Peyer's patch (tissue), 4 donors: Measurements from ENCODE around the gene CFAP141. TPM values are rescaled to one million over a fixed set of nuclear protein-coding genes. Genes with fewer than 3 reads are reported as not detected.

Experiments used
- DNase-seq, 3 donors: peaks; one replicate each; pipeline ENCODE4 v3.0.0-alpha.2; 2017 to 2019
- H3K27ac ChIP-seq, 4 donors: fragments of 200-600 bp; sonication (generic); one replicate each; pipeline ENCODE4 v1.5.1; 2016 to 2019
- H3K27me3 ChIP-seq, 2 donors: fragments of 200-600 bp; sonication (generic); one replicate each; pipeline ENCODE4 v1.5.1; 2019
- H3K36me3 ChIP-seq, 3 donors: fragments of 200-600 bp; sonication (generic); one replicate each; pipeline ENCODE4 v1.5.1; 2016 to 2019
- H3K4me1 ChIP-seq, 4 donors: fragments of 200-600 bp; sonication (generic); one replicate each; pipeline ENCODE4 v1.5.1; 2016 to 2019
- H3K4me3 ChIP-seq, 4 donors: fragments of 200-600 bp; sonication (generic); 1 replicate in 3 of 4; 2 replicates in 1 of 4; pipeline ENCODE4 v1.5.1; 2016 to 2019; ENCODE audit warnings: mild to moderate bottlenecking in 1 of 4
- H3K9me3 ChIP-seq, 4 donors: fragments of 200-600 bp; sonication (generic); one replicate each; pipeline ENCODE4 v1.5.1; 2016 to 2019; ENCODE audit warnings: mild to moderate bottlenecking in 1 of 4
- POLR2A ChIP-seq, 2 donors: fragments of 450-650 bp; IDR thresholded peaks; one replicate each; pipeline ENCODE4 v1.5.1; 2017; ENCODE audit warnings: antibody characterized with exemption in 2 of 2, mild to moderate bottlenecking in 2 of 2, moderate library complexity in 2 of 2
- total RNA-seq, 4 donors: library from RNA; depleted of rRNA; stranded (reverse); fragments of >200 nt; gene quantifications; one replicate each; pipeline ENCODE4 v1.1.0, GENCODE V29; 2016
- TF ChIP-seq, protein P1 (sequence below), 6 experiments: fragments of 450-650 bp in 4 of 6; fragments of 200-600 bp in 2 of 6; sonication (generic) in 1 of 6; IDR thresholded peaks; one replicate each; pipeline ENCODE4 v1.5.1; 2017 to 2019; ENCODE audit warnings: antibody characterized with exemption in 6 of 6, mild to moderate bottlenecking in 3 of 6, moderate library complexity in 1 of 6

Gene CFAP141
- total RNA-seq, 4 donors from 2014 or later = not detected

DNA sequence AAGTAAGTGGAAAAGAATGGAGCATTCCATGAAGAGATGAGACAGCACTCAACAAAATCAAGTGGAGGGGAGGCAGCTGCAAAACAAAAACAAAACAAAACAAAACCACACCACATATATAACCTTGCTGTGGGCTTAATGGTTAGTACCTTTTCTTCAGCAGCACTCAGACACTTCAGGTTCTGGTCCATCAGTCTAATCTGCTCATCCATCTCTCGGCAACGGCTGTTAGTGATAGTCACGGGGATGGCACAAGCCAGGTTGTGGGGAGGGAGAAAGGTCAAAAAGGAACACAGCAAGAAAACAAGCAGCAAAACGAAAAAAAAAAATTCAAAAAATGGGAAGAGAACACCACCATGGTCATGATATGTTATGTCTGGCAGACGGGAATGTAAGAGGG, 34.3 kb downstream of the CFAP141 start:
- Histone ChIP-seq H3K9me3 (no peaks in the 10 kb centered on the region), H3K27me3 (no peaks in the 10 kb centered on the region), H3K4me3 (no peak overlapping the region), H3K27ac (no peak overlapping the region), H3K4me1 (peaks cover 0 to 15% (median 0%) of the 10 kb centered on the region in 4 donors), H3K36me3 (peaks cover 0 to 88% (median 0%) of the 10 kb centered on the region in 3 donors)
- DNase-seq = no peak
- TF ChIP-seq, protein P1, sequence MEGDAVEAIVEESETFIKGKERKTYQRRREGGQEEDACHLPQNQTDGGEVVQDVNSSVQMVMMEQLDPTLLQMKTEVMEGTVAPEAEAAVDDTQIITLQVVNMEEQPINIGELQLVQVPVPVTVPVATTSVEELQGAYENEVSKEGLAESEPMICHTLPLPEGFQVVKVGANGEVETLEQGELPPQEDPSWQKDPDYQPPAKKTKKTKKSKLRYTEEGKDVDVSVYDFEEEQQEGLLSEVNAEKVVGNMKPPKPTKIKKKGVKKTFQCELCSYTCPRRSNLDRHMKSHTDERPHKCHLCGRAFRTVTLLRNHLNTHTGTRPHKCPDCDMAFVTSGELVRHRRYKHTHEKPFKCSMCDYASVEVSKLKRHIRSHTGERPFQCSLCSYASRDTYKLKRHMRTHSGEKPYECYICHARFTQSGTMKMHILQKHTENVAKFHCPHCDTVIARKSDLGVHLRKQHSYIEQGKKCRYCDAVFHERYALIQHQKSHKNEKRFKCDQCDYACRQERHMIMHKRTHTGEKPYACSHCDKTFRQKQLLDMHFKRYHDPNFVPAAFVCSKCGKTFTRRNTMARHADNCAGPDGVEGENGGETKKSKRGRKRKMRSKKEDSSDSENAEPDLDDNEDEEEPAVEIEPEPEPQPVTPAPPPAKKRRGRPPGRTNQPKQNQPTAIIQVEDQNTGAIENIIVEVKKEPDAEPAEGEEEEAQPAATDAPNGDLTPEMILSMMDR (IDR thresholded peaks at IDR 0.05) = no peak
- TF ChIP-seq POLR2A (IDR thresholded peaks at IDR 0.05) = no peak

DNA sequence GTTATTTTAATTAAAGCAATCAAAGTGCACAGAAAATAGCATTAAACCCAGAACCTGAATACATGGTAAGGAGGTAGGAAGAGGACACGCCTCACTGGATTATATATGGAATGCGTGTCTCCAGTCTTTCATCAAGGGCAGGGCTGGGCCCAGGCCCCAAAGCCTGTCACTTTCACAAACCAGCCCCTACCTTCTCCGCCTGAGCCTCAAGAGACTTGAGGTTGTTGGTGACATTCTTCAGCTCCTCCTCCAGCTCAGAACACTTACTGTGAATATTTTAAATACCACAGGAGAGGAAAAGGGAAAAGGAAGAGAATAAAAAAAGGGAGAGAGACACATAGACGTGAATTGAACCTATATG, 34.9 kb downstream of the CFAP141 start:
- Histone ChIP-seq H3K36me3 (peaks cover 0 to 95% (median 0%) of the 10 kb centered on the region in 3 donors), H3K27ac (no peak overlapping the region), H3K27me3 (no peaks in the 10 kb centered on the region), H3K9me3 (no peaks in the 10 kb centered on the region), H3K4me3 (no peak overlapping the region), H3K4me1 (peaks cover 0 to 10% (median 0%) of the 10 kb centered on the region in 4 donors)
- no peak for DNase-seq
- no peak for TF ChIP-seq POLR2A (IDR thresholded peaks at IDR 0.05)
- TF ChIP-seq, protein P1 (IDR thresholded peaks at IDR 0.05) = no peak

DNA sequence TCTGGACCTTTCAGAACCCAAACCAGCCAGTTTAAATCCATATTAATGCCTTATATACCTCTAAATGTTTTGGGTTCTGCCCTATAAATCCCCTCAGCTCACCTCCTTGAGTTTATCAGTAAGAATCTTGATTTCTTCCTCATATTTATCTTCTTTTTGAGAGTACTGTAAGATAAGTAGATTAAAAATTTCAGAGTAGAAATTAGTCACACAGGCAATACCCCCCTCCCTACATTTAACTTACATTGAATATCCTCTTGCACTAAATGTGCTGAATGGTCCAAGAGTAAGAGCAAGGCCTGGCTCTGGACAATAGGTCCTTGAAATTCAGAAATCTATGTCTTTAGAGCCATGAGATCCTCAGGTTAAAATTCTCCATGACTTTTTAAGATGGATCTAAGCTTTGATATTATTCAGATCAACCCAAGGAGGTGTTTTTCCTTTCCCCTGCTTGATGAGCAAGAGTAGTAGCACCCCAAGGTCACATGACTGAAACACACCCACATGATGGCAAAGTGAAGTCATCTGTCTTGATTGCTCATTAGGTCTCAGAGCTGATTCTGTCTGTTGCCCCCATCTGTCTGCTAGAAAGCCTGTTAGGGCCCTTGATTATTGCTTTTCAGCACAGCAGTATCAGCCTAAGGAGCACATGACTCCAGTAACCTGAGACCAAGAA, 35.4 kb downstream of the CFAP141 start:
- DNase-seq = peak in 1 of 3 donors; percentile 52
- Histone ChIP-seq H3K9me3 (no peaks in the 10 kb centered on the region), H3K36me3 (peaks cover 0 to 96% (median 0%) of the 10 kb centered on the region in 3 donors), H3K27me3 (no peaks in the 10 kb centered on the region), H3K4me3 (no peak overlapping the region), H3K27ac (no peak overlapping the region), H3K4me1 (peaks cover 0 to 5% (median 0%) of the 10 kb centered on the region in 4 donors)
- TF ChIP-seq POLR2A (IDR thresholded peaks at IDR 0.05) = no peak
- TF ChIP-seq, protein P1 (IDR thresholded peaks at IDR 0.05) = no peak

DNA sequence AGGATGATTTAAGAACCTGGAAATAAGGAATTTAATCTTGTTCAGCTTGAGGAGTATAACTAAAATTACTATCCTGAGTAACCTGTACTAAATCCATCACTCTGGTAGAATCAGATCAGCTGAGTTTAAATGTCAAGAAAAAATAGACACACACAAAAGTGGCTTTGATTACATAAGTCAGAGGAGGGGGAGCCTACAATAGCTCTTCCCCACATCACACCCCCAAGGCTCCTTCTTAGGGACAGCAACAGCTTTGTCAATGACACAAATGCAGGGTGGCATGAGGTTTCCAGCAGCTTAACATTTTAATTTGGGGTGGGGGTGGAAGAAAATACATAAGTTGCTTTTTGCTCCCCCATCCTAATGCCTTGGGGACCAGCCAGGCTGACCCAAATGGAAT, 38.7 kb downstream of the CFAP141 start:
- Histone ChIP-seq H3K36me3 (peaks cover 0 to 99% (median 0%) of the 10 kb centered on the region in 3 donors), H3K9me3 (no peaks in the 10 kb centered on the region), H3K27ac (no peak overlapping the region), H3K4me3 (no peak overlapping the region), H3K27me3 (no peaks in the 10 kb centered on the region), H3K4me1 (no peaks in the 10 kb centered on the region)
- no peak for DNase-seq
- TF ChIP-seq, protein P1 (IDR thresholded peaks at IDR 0.05) = no peak
- TF ChIP-seq POLR2A (IDR thresholded peaks at IDR 0.05) = no peak

DNA sequence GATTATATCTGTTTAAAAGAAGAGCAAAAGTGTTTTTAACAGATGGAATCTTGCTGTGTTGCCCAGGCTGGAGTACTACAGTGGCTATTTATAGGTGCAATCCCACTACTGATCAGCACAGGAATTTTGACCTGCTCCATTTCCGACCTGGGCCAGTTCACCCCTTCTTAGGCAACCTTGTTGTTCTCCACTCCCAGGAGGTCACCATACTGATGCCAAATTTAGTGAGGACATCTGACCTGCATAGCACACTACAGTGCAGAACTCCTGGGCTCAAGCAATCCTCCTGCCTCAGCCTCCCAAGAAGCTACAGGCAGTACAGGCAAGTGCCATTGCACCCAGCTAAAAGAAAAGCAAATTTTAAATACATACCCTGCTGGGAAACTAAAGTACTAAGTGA, 39.9 kb downstream of the CFAP141 start:
- Histone ChIP-seq H3K27me3 (no peaks in the 10 kb centered on the region), H3K4me1 (no peaks in the 10 kb centered on the region), H3K36me3 (peaks cover 0 to 99% (median 0%) of the 10 kb centered on the region in 3 donors), H3K4me3 (no peak overlapping the region), H3K9me3 (no peaks in the 10 kb centered on the region), H3K27ac (no peak overlapping the region)
- no peak for DNase-seq
- no peak for TF ChIP-seq POLR2A (IDR thresholded peaks at IDR 0.05)

DNA sequence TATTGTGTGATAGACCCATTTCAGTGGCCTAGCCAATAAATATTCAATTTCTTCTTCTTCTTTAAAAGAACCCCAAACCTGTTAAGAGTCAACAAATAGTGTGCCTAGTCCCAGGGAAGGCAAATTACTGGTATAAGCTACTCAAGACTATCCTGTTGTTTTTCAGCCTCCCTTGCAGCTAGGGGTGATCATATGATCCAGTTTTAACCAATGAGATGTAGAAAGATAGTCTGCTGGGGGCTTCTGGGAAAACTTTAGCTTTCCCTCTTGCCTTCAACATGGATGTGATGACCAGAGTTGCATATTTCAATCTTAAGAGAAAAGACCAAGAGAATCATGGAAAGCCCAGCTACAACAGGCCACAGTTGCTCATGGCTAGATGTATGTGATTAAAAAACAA, 46.6 kb downstream of the CFAP141 start:
- H3K36me3 ChIP-seq = peaks cover 0 to 85% (median 3%) of the 10 kb centered on the region in 3 donors
- peaks cover 0 to 13% (median 7%) of the 10 kb centered on the region in 4 donors for H3K4me1 ChIP-seq

More for the DNA sequence above, 46.6 kb downstream of the CFAP141 start:
- DNase-seq = no peak
- H3K27ac ChIP-seq = no peak overlapping the region
- H3K4me3 ChIP-seq = no peak overlapping the region
- H3K9me3 ChIP-seq = no peaks in the 10 kb centered on the region
- no peak for TF ChIP-seq POLR2A (IDR thresholded peaks at IDR 0.05)
- TF ChIP-seq, protein P1 (IDR thresholded peaks at IDR 0.05) = no peak
- H3K27me3 ChIP-seq = no peaks in the 10 kb centered on the region
